Liver (tissue), 3 donors: ENCODE measurements around the gene DPYD.

Experiments used
- EGR1 ChIP-seq, 2 donors: IDR thresholded peaks; 2 replicates each; pipeline ENCODE4 v1.6.1; 2016 to 2018; ENCODE audit warnings: antibody characterized with exemption in 2 of 2, low read depth in 2 of 2
- FOXA1 ChIP-seq: IDR thresholded peaks from 2 replicates; pipeline ENCODE4 v1.6.1; 2016; ENCODE audit warnings: antibody characterized with exemption
- GABPA ChIP-seq, 2 donors: IDR thresholded peaks in 1 of 2; conservative IDR thresholded peaks in 1 of 2; 2 replicates each; pipeline ENCODE4 v1.6.1; 2016; ENCODE audit warnings: antibody characterized with exemption in 2 of 2, mild to moderate bottlenecking in 1 of 2, moderate library complexity in 1 of 2
- JUND ChIP-seq, 2 donors: IDR thresholded peaks; 2 replicates each; pipeline ENCODE4 v1.6.1; 2016; ENCODE audit warnings: antibody characterized with exemption in 2 of 2
- RAD21 ChIP-seq, 2 donors: IDR thresholded peaks; 2 replicates each; pipeline ENCODE4 v1.6.1; 2016; ENCODE audit warnings: antibody characterized with exemption in 2 of 2, mild to moderate bottlenecking in 2 of 2
- YY1 ChIP-seq: IDR thresholded peaks from 2 replicates; pipeline ENCODE4 v1.6.1; 2016; ENCODE audit warnings: antibody characterized with exemption, mild to moderate bottlenecking
- TF ChIP-seq, protein P1 (sequence below): fragments of 150-350 bp; IDR thresholded peaks from 2 replicates; pipeline ENCODE4 v1.5.1; 2017; ENCODE audit warnings: improper control_type of control experiment, low read depth, low read length; ENCODE audit not compliant: missing input control
- TF ChIP-seq, protein P2 (sequence below): IDR thresholded peaks from 2 replicates; pipeline ENCODE4 v1.6.1; 2016; ENCODE audit warnings: antibody characterized with exemption
- TF ChIP-seq, protein P3 (sequence below): IDR thresholded peaks from 2 replicates; pipeline ENCODE4 v1.6.1; 2016; ENCODE audit warnings: antibody characterized with exemption
- donor health status: healthy.
- donor health status: healthy.

DNA sequence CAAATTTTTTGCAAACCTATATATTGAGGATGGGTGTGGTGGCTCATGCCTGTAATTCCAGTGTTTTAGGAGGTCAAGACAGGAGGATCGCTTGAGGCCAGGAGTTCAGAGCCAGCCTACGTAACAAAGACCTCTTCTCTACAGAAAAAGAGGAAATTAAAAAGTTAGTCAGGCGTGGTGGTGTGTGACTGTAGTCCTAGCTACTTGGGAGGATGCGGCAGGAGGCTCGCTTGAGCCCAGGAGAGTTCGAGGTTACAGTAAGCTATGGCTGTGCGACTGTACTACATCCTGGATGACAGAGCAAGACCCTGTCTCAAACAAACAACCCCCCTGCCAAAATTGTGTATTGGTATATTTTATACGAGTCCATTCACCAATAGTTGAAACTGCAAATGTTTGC lies 589.7 kb downstream of the DPYD start:
- TF ChIP-seq RAD21 (IDR thresholded peaks at IDR 0.05), result no peak
- TF ChIP-seq, protein P1, sequence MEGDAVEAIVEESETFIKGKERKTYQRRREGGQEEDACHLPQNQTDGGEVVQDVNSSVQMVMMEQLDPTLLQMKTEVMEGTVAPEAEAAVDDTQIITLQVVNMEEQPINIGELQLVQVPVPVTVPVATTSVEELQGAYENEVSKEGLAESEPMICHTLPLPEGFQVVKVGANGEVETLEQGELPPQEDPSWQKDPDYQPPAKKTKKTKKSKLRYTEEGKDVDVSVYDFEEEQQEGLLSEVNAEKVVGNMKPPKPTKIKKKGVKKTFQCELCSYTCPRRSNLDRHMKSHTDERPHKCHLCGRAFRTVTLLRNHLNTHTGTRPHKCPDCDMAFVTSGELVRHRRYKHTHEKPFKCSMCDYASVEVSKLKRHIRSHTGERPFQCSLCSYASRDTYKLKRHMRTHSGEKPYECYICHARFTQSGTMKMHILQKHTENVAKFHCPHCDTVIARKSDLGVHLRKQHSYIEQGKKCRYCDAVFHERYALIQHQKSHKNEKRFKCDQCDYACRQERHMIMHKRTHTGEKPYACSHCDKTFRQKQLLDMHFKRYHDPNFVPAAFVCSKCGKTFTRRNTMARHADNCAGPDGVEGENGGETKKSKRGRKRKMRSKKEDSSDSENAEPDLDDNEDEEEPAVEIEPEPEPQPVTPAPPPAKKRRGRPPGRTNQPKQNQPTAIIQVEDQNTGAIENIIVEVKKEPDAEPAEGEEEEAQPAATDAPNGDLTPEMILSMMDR, result no peak
- TF ChIP-seq GABPA (IDR thresholded peaks at IDR 0.05 in 1 of 2, conservative IDR thresholded peaks at IDR 0.05 in 1 of 2), result no peak
- TF ChIP-seq, protein P2, sequence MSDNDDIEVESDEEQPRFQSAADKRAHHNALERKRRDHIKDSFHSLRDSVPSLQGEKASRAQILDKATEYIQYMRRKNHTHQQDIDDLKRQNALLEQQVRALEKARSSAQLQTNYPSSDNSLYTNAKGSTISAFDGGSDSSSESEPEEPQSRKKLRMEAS, result no peak
- TF ChIP-seq EGR1 (IDR thresholded peaks at IDR 0.05; ENCODE audit: low read depth in 2 of 2), result no peak
- TF ChIP-seq FOXA1, result no peak
- TF ChIP-seq, protein P3, sequence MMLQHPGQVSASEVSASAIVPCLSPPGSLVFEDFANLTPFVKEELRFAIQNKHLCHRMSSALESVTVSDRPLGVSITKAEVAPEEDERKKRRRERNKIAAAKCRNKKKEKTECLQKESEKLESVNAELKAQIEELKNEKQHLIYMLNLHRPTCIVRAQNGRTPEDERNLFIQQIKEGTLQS, result no peak
- TF ChIP-seq YY1, result no peak
- no peak for TF ChIP-seq JUND (IDR thresholded peaks at IDR 0.05)
